Transverse colon (tissue), 4 donors: ENCODE measurements around the gene MGAT5B.

Experiments
- CTCF ChIP-seq, 5 experiments: fragments of 200-600 bp in 3 of 5; fragments of 450-650 bp in 2 of 5; sonication (generic) in 3 of 5; IDR thresholded peaks; 1 replicate in 2 of 5; 2 replicates in 3 of 5; pipeline ENCODE4 v1.5.1; 2016 to 2017; ENCODE audit warnings: antibody characterized with exemption in 5 of 5, inconsistent platforms in 3 of 5, mild to moderate bottlenecking in 2 of 5, moderate library complexity in 1 of 5
- EP300 ChIP-seq: sonication (generic); formaldehyde crosslinking; IDR thresholded peaks from one replicate; pipeline ENCODE4 v1.6.1; 2017; ENCODE audit warnings: antibody characterized with exemption, low read depth
- POLR2A ChIP-seq: fragments of 450-650 bp; IDR thresholded peaks from one replicate; pipeline ENCODE4 v1.6.1; 2016; ENCODE audit warnings: antibody characterized with exemption, mild to moderate bottlenecking, moderate library complexity
- POLR2AphosphoS5 ChIP-seq, 3 donors: sonication (generic); formaldehyde crosslinking; IDR thresholded peaks; one replicate each; pipeline ENCODE4 v1.6.1; 2016; ENCODE audit warnings: antibody characterized with exemption in 3 of 3

DNA sequence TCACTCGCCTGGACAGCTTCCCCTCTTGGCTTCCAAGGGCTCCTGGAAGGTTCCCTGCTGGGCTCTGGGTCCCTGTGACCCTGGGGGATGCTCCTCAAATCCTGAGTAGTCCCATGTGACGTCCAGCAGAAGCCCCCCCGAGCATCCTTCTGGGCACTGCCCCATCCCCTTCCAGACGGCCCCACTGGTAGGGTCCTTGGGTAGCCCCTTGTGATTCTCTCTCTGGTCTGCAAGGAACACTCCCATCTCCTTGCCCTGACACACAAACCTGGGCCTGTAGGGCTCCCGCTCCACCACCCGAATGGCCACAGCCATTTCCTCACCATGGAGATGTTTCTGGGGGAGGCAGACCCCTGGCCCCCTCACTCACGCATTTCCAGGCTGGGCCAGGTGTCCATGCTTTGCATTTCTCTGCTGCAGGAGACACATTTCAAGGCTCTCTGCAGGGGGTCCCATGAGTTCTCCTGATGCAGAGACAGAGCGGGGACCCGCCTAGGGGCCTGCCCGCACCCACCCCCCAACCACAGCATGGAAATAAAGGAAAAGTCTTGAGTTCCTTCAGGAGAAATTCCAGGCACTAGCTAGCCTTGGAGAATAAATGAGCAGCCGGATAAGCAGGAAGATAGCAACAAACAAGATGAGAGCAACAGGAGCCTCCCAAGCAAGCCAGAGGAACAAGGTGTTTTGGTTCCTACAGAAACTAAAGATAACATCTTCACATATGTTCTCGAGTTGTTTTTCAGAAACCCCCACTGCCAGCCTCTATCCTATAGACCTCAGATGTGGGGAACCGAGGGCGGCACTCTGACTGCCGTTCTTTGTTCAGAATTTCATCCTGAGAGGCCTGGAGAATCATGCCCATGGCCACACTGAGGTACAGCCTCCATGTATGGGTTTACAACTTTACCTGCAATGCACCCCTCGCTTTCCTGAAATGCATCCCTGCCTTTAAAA, 128.8 kb downstream of the MGAT5B start:
- TF ChIP-seq CTCF (IDR thresholded peaks at IDR 0.05) (no peak), POLR2A (no peak), POLR2AphosphoS5 (IDR thresholded peaks at IDR 0.05) (no peak), EP300 (no peak)
